IPS-18c (cell line): Measurements from ENCODE around the gene ARHGAP33.
A peak's percentile ranks its signal among the peaks of the same experiment; 100 is the strongest.
"Not testable (repeated sequence)": the region's sequence is repeated elsewhere in the genome, so short reads cannot be mapped to it uniquely, and the experiment has no call there.

Experiments
- H3K4me3 ChIP-seq: 2 replicates; pipeline ENCODE4 v1.7.0; 2013; ENCODE audit warnings: low read depth, mild to moderate bottlenecking, low read length, moderate library complexity; ENCODE audit not compliant: insufficient read depth
- H3K9me3 ChIP-seq: one replicate; pipeline ENCODE4 v1.6.1; 2013; ENCODE audit warnings: mild to moderate bottlenecking, low read length, moderate library complexity; ENCODE audit not compliant: control insufficient read depth, insufficient read depth

Gene ARHGAP33

DNA sequence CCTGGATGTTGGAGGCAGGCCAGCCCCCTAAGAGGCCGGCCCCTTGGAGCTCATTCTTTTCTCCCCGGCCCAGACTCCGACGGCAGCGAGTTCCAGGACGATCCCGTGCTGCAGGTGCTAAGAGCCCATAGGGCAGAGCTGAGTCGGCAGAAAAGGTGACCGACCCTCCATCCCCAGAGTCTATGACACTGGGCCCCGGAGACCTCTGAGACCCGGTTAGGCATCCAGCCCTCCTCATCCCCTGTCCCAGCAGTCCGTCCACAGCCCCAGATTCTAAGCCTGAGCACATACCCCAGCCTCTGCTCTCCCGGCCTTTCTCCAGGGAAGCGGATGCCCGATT lies 7.3 kb upstream of the ARHGAP33 start:
- Histone ChIP-seq H3K4me3 (no peak overlapping the region), H3K9me3 (no peaks in the 10 kb centered on the region)

DNA sequence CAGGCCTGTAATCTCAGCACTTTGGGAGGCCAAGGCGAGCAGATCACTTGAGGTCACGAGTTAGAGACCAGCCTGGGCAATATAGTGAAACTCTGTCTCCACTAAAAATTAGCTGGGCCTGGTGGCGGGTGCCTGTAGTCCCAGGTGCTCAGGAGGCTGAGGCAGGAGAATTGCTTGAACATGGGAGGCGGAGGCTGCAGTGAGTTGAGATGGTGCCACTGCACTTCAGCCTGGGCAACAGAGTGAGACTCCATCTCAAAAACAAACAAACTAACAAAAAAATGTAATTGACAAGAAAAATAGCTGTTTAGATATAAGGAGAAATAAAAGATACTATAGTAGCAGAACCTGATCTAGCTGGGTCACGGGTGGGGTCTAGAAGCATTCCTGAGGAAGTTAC lies 3.0 kb upstream of the ARHGAP33 start:
- H3K4me3 ChIP-seq, H3K9me3 ChIP-seq: not testable (repeated sequence)

DNA sequence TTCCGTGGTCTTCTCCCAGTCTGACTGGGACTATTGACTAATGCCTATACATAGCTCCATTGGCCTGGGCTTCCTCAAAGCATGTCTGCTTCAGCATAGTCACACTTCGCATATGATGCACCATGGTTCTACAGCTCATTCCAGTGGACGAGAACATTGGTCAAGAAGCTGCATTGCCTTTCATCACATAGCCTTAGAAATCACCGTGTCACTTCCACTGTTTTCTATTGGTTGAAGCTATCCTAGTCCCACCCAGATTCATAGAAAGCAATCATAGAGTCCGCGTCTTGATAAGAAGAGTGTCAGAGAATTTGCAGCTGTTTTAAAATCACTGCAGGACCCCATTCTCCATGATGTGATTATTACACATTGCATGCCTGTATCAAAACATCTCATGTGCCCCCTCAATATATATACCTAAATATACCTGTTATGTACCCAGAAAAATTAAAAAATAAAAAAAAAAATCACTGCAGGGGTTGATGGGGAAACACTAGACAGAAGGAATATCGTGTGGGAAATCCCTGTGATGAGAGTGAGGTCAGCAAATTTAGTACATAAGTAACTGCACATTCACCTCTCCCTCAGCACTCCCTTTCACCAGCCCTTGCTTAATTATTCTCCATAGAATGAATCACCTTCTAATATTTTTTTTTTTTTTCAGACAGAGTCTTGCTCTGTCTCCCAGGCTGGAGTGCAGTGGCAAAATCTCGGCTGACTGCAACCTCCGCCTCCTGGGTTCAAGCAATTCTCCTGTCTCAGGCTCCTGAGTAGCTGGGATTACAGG lies 2.2 kb upstream of the ARHGAP33 start:
- Histone ChIP-seq H3K9me3 (no peaks in the 10 kb centered on the region), H3K4me3 (no peak overlapping the region)

DNA sequence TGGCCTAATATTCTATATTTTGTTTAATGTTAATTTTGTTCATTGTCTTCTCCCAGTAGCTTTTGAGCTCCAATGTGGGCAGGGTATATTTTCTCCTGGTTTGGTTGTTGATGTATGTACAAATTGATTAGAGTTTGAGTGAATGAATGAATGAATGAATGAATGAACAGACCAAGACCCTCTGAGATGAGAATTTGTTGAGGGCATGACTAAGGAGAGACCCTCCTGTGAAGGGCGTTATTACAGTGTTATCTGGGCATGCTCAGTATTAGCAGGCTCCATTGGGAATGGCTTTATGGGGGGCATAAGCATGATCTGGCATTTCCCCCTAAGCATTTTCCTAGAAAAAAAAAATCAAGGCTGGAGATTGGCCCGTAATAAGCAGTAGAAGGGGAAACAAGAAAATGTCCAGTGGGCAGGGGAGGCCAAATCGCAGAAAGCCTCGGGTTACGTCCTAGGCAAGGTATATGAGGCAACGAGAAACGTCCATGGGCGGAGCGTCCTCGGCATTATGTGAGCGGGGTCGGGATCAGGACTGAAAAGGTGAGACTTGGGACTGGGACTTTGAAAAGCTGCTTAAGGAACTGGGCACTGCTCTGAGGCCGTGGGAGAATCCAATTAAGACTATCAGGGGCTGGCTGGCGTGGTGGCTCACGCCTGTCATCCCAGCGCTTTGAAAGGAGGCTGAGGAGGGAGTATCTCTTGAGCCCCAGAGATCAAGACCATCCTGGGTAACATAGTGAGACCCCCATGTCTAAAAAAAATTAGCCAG lies 904 bp upstream of the ARHGAP33 start:
- Histone ChIP-seq H3K4me3 (no peak overlapping the region; the same call in 1 of the 2 replicates), H3K9me3 (no peaks in the 10 kb centered on the region)

DNA sequence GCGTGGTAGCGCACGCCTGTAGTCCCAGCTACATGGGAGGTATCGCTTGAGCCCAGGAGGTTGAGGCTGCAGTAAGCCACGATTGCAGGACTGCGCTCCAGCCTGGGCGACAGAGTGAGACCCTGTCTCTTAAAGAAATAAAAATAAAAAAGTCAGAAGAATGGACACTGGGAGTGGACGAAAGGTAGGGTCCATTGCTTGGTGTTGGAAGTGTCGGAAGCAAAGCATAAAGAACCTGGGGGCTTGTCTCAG lies 392 bp upstream of the ARHGAP33 start:
- Histone ChIP-seq H3K9me3 (no peaks in the 10 kb centered on the region), H3K4me3 (peak overlapping the region; percentile 66; the same call in 1 of the 2 replicates)

DNA sequence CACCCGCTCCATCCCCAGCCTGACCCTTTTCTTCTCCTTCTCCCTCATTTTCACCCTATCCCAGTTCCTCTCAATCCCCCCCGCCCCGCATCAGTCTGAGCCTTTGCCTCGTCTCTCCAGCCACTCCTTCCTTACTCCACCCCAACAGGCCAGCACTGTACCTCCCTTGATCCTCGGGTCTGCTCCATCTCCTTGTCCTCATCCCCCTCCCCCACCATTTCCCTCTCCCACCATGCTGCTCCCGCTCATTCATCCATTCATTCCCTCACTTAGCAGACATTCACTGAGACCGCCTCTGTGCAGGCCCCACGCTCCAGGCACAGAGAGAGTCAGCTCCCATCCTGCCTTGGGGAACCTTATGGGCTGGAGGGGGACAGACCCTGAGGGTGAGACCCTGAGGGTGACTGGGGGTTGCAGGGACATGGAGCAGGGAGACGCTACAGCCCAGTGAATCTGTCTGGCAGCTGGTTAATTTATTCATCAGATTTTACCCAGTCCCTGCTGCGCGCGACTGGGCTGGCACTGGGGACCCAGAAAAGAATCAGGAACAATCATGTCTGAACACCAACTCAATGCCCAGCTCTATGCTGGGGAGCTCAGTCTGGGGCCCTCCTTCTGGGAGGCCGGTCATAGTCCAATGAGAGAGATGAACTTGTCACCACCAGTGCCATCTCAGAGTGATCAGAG lies 881 bp downstream of the ARHGAP33 start:
- H3K9me3 ChIP-seq: no peaks in the 10 kb centered on the region
- peak overlapping the region; percentile 66 for H3K4me3 ChIP-seq

DNA sequence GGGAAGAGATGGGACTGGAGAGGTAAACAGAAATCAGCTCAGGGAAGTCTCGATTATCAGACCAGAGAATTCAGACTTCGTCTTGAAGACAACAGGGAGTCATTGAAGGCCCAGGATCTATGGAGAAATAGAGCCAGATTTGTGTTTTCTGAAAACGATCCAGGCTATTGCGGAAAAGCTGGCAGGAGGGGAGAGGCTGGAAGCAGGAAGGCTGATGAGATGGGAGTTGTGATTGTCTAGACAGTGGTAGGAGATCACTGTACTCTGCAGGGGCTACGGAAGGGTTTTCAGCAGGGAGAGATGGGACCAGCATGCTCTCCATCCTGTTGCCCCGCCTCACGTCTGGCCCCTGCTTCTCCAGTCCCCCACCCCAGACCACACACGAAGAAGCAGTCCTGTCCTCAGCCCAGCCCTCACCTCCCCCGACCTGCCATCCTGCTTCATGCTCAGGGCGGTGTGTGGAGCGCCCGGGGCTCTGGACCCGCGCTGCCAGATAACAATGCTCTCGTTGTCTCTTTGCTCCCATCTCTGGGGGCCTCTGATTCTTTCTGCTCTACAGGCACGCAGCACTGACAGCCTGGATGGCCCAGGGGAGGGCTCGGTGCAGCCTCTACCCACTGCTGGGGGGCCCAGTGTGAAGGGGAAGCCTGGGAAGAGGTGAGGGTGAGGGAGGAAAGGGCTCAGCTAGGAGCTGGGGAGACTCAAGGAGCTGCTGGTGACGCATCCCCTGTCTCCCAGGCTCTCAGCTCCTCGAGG lies 1.9 kb downstream of the ARHGAP33 start:
- H3K9me3 ChIP-seq: no peaks in the 10 kb centered on the region

DNA sequence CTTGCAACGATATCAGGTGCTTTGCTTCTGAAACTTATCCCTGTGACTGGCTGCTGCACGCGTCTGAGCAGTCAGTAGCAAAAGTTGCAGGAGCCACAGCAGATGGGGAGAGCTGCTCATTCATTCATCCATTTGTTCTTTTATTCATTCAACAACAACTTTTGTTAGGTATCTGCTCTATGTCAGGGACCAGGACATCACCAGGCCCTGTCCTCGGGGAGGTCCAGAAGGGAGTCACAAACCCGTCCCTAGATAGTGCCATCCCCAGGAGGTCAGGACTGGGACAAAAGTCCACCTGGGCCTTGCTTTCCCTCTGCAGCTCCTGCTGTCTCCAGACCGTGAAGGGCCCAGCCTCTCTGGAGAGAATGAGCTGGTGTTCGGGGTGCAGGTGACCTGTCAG lies 2.6 kb downstream of the ARHGAP33 start:
- Histone ChIP-seq H3K9me3 (no peaks in the 10 kb centered on the region), H3K4me3 (no peak overlapping the region)

More for the DNA sequence above, 1.9 kb downstream of the ARHGAP33 start:
- H3K4me3 ChIP-seq: peak overlapping the region; percentile 28; the same call in 1 of the 2 replicates

DNA sequence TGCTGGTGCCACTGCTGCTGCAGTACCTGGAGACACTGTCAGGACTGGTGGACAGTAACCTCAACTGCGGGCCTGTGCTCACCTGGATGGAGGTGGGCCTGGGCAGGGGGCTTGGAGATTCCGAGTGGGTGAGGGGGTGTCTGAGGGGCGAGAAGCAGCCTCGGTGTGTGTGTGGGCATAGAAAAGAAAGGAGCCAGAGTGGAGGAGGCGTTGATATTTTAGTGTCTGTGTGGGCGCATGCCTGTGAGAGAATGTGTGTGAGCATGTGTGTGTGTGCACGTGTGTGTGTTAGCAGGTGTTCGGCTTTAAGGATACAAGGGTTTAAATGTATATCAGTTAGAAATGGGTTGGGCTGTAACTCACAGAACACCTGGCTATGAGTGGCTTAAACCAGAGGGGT lies 3.7 kb downstream of the ARHGAP33 start:
- no peaks in the 10 kb centered on the region for H3K9me3 ChIP-seq
- H3K4me3 ChIP-seq: no peak overlapping the region

DNA sequence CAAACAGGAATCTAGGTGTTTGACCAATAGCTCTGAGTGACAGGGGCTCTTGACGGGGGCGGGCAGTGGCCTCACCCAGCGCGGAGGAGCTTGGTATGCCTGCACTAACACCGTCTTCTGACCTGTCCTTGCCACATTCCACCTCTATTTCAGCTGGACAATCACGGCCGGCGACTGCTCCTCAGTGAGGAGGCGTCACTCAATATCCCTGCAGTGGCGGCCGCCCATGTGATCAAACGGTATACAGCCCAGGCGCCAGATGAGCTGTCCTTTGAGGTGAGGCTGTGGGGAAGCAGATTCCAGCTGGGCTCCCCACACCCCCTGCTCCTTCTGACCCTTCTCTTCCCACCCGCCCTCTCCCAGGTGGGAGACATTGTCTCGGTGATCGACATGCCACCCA lies 4.7 kb downstream of the ARHGAP33 start:
- H3K4me3 ChIP-seq: no peak overlapping the region

DNA sequence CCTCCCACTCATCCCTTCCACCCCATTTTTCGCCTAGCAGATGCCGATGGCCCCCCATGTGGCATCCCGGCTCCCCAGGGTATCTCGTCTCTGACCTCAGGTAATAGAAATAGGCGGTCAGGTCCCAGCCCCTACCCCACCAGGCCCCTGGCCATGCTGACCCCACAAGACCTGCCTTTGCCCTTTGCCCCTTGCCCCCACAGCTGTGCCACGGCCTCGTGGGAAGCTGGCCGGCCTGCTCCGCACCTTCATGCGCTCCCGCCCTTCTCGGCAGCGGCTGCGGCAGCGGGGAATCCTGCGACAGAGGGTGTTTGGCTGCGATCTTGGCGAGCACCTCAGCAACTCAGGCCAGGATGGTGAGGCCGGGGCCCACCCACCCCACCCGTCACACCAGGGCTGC lies 5.4 kb downstream of the ARHGAP33 start:
- Histone ChIP-seq H3K9me3 (no peaks in the 10 kb centered on the region), H3K4me3 (no peak overlapping the region)

More for the DNA sequence above, 4.7 kb downstream of the ARHGAP33 start:
- H3K9me3 ChIP-seq: no peaks in the 10 kb centered on the region

DNA sequence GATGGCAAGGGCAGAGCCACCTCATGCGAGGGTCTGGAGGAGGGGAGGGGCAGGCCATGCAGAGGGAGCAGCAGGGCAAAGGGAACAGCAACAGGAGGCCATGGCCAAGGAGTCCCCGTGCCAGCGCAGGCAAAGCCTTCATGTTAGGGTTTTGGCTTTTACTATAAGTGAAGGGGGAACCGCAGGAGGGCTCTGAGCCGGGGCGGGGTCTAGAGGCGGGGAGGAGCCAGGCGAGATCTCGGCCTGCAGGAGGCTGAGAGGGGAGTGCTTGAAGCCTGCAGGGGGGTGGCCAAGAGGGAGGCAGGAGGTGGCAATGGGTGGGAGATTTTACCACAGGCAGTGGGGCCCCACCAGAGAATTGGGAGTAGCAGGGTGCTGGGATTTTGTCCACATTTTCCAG lies 6.3 kb downstream of the ARHGAP33 start:
- Histone ChIP-seq H3K4me3 (no peak overlapping the region), H3K9me3 (no peaks in the 10 kb centered on the region)

DNA sequence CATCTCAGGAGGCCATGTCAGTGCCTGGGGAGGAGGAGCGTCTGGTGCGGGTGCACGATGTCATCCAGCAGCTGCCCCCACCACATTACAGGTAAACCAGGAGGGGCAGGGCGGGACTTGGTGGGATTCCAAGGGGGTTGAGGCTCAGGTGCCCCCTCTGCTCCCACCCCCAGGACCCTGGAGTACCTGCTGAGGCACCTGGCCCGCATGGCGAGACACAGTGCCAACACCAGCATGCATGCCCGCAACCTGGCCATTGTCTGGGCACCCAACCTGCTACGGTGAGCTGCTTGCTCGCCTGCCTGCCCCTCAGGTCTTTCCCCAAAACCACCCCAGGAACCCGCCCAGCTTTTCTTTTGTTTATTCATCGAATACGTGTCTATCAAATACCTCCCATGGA lies 7.2 kb downstream of the ARHGAP33 start:
- Histone ChIP-seq H3K9me3 (no peaks in the 10 kb centered on the region), H3K4me3 (no peak overlapping the region)

DNA sequence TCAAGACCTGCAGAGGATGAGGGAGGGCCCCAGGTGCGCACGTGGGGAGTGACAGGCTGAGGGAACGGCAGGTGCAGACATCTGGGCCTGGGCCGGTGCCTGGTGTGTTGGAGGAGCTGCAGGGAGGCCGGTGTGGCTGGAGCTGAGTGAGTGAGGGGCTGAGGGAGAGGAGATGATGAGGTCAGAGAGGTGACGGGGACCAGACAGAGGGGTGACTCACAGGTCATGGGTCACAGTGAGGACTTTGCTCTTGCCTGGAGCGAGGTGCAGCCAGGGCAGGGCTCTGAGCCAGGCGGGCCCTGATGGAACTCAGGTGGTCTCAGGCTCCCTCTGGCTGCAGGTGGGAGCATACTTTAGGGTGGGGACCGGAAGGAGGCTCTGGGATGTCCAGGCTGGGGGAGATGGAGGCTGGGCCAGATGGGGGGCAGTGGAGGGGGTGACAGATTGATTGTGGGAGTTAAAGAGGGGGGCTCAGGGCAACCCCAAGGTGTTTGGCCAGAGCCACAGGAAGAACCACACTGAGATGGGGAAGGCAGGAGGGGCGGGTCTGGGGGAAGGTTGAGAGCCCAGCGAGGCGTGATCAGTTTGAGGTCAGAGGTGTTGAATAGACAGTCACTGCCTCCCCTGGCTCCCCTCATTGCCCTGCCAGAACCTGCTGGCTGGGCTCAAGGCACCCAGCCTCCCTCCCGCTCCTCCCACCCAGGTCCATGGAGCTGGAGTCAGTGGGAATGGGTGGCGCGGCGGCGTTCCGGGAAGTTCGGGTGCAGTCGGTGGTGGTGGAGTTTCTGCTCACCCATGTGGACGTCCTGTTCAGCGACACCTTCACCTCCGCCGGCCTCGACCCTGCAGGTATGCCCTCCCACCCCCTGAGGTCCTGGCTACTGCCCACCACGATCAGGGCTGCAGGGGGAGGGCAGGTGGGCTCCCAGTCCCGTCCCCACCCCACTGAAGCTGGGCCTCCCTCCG lies 8.4 kb downstream of the ARHGAP33 start:
- H3K4me3 ChIP-seq: peak overlapping the region; percentile 53
- no peaks in the 10 kb centered on the region for H3K9me3 ChIP-seq

DNA sequence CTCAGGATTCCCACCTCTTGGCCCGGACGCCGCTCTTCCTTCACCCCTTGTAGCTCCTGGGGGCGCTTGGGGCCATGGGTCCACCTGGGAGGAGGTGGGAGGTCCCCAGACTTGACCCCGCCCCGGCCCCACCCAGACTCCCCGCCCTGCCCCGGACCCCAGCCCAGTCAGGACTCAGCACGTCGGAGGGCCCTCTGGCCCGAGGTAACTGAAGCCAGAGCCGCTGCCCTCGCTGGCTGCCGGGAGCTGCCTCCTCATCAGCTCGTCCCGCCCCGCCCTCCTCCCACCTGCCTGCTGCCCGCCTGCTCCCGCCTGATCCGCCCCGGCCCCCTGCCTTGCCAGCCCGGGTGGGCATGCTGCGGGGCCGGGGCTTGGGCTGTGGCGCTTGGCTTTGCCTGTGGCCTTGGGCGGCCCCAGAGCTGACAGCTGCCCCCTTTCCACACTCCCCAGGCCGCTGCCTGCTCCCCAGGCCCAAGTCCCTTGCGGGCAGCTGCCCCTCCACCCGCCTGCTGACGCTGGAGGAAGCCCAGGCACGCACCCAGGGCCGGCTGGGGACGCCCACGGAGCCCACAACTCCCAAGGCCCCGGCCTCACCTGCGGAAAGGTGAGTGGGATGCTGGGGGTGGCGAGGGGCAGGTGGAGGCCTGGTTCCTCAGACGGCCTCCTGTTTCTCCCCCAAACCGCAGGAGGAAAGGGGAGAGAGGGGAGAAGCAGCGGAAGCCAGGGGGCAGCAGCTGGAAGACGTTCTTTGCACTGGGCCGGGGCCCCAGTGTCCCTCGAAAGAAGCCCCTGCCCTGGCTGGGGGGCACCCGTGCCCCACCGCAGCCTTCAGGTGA lies 9.4 kb downstream of the ARHGAP33 start:
- Histone ChIP-seq H3K9me3 (no peaks in the 10 kb centered on the region), H3K4me3 (peak overlapping the region; percentile 62)

DNA sequence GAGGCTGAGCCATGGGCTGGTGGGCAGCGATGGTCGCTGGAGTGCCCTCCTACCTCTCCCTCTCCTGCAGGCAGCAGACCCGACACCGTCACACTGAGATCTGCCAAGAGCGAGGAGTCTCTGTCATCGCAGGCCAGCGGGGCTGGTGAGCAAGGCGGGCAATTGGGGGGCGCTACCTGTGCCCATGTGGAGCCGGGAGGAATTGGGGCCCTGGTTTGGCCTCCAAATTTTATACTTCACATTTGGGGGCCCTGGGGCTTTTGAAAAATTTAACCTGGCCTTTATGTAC lies 9.9 kb downstream of the ARHGAP33 start:
- Histone ChIP-seq H3K4me3 (peak overlapping the region; percentile 62), H3K9me3 (no peaks in the 10 kb centered on the region)
